Upper lobe of right lung (tissue), 1 donor: ENCODE results near the gene HPGDS. TPM values are rescaled to one million over a fixed set of nuclear protein-coding genes. Genes with fewer than 3 reads are reported as not detected.

Experiments used
- ATAC-seq: fragments of 200-7000 bp; cut with Tn5 transposase; one replicate; pipeline ENCODE4 v1.9.1; 2020; ENCODE audit warnings: mild to moderate bottlenecking, moderate library complexity
- DNase-seq: peaks from one replicate; pipeline ENCODE4 v3.0.0-alpha.2; 2020
- H3K27ac ChIP-seq: fragments of 200-600 bp; one replicate; pipeline ENCODE4 v1.8.0; 2022
- H3K27me3 ChIP-seq: fragments of 200-600 bp; one replicate; pipeline ENCODE4 v1.8.0; 2022; ENCODE audit warnings: mild to moderate bottlenecking
- H3K36me3 ChIP-seq: fragments of 200-600 bp; one replicate; pipeline ENCODE4 v1.8.0; 2022
- H3K4me1 ChIP-seq: fragments of 200-600 bp; one replicate; pipeline ENCODE4 v1.8.0; 2022
- H3K4me3 ChIP-seq: fragments of 200-600 bp; one replicate; pipeline ENCODE4 v1.8.0; 2022; ENCODE audit warnings: mild to moderate bottlenecking
- H3K9me3 ChIP-seq: fragments of 200-600 bp; one replicate; pipeline ENCODE4 v1.8.0; 2022
- intact Hi-C: fragments of 100-400 bp; cut with DNase I; formaldehyde crosslinking; loops from one replicate; pipeline ENCODE4 v1.11.0; 2022
- total RNA-seq: library from RNA; stranded (reverse); fragmentation: NEBNext Ultra II Directional; extraction: Animal tissue kit (Norgen Biotek cat#: 25700); gene quantifications from one replicate; pipeline ENCODE4 v1.2.1, GENCODE V29; 2021
- TF ChIP-seq, protein P1 (sequence below): fragments of 200-600 bp; IDR thresholded peaks from one replicate; pipeline ENCODE4 v1.8.0; 2022; ENCODE audit warnings: antibody characterized with exemption
- donor health status: DM: no; HTN: yes; CAD: no; lungs with severe emphysema.

Gene HPGDS
- total RNA-seq, 1 donor from 2014 or later, result 15.8 TPM

DNA sequence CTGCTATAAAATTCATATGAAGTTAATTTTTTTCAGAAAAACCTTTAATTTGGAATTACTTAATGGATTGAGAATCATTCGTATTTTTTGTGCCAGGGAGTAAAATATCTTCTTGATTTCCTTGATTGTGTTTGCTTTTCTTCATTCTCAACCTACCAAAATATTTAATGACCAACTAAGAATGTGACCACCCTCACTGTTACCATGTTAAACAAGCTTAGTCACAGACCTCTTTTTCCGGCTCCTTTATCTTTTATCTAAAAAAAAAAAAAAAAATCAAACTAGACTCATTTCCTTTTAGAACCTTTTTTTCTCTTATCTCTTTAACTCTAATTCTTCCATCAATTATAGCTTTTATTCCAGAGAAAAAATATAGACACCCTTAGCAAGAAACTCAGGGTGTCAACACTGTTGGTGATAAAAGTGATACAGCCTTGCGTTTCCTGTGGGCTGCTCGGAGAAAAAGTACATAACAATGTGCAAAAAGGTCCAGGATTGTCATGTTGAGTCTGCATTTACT lies 20.6 kb upstream of the HPGDS start:
- DNase-seq, result no peak
- H3K27ac ChIP-seq, result no peak overlapping the region

DNA sequence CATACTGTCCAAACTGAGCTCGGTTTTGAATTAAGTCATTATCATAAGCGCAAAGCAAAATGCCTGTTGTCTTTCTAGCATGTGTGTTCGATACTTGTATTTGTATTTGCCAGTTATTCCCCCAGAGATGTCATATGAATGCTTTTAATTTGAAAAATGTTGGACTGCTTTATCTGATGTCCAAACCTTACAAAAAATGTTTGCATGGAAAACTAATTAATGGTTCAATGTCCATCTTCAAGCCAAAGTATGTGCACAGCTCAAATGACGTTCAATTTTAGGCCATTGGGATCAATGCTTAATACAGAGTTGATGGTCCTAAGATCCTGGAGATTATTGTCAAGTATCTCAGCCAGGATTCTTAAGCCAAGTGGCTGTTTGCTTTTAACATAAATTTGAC lies 17.2 kb upstream of the HPGDS start:
- Histone ChIP-seq H3K27ac (no peak overlapping the region), H3K4me3 (no peak overlapping the region), H3K4me1 (no peaks in the 10 kb centered on the region), H3K9me3 (no peaks in the 10 kb centered on the region), H3K36me3 (no peaks in the 10 kb centered on the region), H3K27me3 (no peaks in the 10 kb centered on the region)
- ATAC-seq, result no peak
- DNase-seq, result no peak
- intact Hi-C loops, result no loop called here
- TF ChIP-seq, protein P1, sequence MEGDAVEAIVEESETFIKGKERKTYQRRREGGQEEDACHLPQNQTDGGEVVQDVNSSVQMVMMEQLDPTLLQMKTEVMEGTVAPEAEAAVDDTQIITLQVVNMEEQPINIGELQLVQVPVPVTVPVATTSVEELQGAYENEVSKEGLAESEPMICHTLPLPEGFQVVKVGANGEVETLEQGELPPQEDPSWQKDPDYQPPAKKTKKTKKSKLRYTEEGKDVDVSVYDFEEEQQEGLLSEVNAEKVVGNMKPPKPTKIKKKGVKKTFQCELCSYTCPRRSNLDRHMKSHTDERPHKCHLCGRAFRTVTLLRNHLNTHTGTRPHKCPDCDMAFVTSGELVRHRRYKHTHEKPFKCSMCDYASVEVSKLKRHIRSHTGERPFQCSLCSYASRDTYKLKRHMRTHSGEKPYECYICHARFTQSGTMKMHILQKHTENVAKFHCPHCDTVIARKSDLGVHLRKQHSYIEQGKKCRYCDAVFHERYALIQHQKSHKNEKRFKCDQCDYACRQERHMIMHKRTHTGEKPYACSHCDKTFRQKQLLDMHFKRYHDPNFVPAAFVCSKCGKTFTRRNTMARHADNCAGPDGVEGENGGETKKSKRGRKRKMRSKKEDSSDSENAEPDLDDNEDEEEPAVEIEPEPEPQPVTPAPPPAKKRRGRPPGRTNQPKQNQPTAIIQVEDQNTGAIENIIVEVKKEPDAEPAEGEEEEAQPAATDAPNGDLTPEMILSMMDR, result no peak

More for the DNA sequence above, 20.6 kb upstream of the HPGDS start:
- intact Hi-C loops, result no loop called here
- Histone ChIP-seq H3K4me1 (no peaks in the 10 kb centered on the region), H3K9me3 (no peaks in the 10 kb centered on the region), H3K4me3 (no peak overlapping the region), H3K27me3 (no peaks in the 10 kb centered on the region), H3K36me3 (no peaks in the 10 kb centered on the region)
- no peak for ATAC-seq
- TF ChIP-seq, protein P1, result no peak

DNA sequence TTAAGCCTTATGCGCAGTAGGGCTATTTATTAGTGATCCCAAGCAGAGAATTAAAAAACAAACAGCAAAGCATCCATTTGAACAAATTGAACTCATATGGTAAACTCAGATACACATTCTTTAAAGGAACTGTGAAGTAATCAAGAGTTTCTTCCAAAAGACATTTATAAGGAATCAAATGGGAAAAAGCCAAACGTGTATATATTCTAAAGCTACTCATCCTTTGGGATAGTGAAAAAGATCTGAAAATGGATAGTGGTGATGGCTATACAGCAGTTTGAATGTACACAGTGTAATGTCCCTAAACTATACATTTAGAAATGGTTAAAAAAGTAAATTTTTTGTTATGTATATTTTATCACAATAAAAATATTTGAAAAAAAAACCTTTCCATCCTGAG lies 16.6 kb upstream of the HPGDS start:
- TF ChIP-seq, protein P1, result no peak

DNA sequence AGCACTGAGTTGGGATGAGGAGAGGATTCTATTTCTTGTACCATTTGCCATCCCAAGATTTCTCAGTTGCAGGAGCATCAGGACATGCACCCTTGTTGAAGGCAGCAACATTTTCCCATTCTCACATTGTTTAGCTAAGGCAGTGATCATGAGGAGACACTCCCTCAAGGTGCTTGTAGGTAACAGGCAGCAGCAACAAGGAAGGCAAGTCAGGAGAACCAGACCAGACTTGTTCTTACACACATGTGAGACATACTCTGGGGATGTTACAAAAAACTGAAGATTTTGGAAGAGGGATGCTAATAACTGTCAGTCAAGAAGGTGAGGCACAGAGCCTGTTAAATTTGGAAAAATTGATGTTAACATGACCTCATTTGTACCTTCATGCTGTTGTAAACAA lies 15.5 kb upstream of the HPGDS start:
- Histone ChIP-seq H3K4me3 (no peak overlapping the region), H3K9me3 (no peaks in the 10 kb centered on the region), H3K27me3 (no peaks in the 10 kb centered on the region), H3K4me1 (no peaks in the 10 kb centered on the region), H3K36me3 (no peaks in the 10 kb centered on the region), H3K27ac (no peak overlapping the region)
- intact Hi-C loops, result no loop called here
- TF ChIP-seq, protein P1, result no peak
- ATAC-seq (no peak), DNase-seq (no peak)

More for the DNA sequence above, 16.6 kb upstream of the HPGDS start:
- ATAC-seq (no peak), DNase-seq (no peak)
- Histone ChIP-seq H3K27me3 (no peaks in the 10 kb centered on the region), H3K27ac (no peak overlapping the region), H3K36me3 (no peaks in the 10 kb centered on the region), H3K4me3 (no peak overlapping the region), H3K4me1 (no peaks in the 10 kb centered on the region), H3K9me3 (no peaks in the 10 kb centered on the region)
- intact Hi-C loops, result no loop called here

DNA sequence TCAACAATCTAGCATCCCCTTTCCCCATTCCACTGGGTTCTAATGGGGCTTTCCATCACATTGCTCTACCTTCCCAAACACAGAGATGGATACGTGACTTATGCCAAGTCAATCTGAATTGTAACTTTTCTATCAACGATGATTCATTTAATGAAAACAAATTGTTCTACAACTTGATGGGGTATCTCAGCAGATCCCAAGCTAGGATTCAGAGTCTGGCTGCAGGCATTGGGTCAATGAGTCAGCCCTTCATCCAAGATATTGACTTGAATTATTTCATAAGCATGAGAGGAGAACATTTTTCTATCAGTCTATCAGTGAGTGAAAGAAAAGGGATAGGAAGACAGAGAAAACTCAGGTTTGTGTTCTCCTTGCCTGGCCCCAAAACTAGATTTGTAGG lies 15.0 kb upstream of the HPGDS start:
- TF ChIP-seq, protein P1, result no peak
- ATAC-seq (no peak), DNase-seq (no peak)
- Histone ChIP-seq H3K27me3 (no peaks in the 10 kb centered on the region), H3K4me3 (no peak overlapping the region), H3K4me1 (no peaks in the 10 kb centered on the region), H3K27ac (no peak overlapping the region), H3K9me3 (no peaks in the 10 kb centered on the region), H3K36me3 (no peaks in the 10 kb centered on the region)
- intact Hi-C loops, result no loop called here

DNA sequence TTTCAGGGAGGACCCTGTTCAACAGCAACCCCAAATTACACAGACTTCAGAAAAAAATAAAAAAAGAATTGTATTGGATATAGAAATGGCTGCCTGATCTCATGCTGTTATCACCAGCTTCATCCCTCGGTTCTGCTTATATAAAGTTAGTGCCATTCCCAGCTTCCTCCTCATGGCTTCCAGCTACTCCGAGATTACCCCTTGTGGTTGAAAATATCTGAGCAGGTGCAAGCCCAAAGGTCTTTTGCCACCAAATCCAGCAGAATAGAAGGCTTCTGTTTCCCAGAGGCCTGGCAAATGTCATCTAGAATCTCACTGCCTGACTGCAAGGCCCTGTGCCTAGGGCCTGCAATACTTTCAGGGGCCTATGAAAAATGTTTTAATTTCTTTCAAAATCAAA lies 13.8 kb upstream of the HPGDS start:
- DNase-seq, result no peak
- no peak overlapping the region for H3K4me3 ChIP-seq
- intact Hi-C loops, result no loop called here
- ATAC-seq, result no peak
- H3K27me3 ChIP-seq, result no peaks in the 10 kb centered on the region
- no peaks in the 10 kb centered on the region for H3K9me3 ChIP-seq
- H3K36me3 ChIP-seq, result no peaks in the 10 kb centered on the region
- H3K27ac ChIP-seq, result no peak overlapping the region
- TF ChIP-seq, protein P1, result no peak
- no peaks in the 10 kb centered on the region for H3K4me1 ChIP-seq
